Measurements from ENCODE around the gene CYP26B1. TPM values are rescaled to one million over a fixed set of nuclear protein-coding genes. Genes with fewer than 3 reads are reported as not detected.

The CYP26B1 gene
- total RNA-seq, 1 experiment from 2014 or later: 0.05 TPM

- DNase-seq (ENCODE audit: low read depth): no peak
Observed at GRCh38 chr2:72155737-72156136, 8.1 kb upstream of the CYP26B1 start.

- no peak for DNase-seq (ENCODE audit: low read depth)
Observed at GRCh38 chr2:72155151-72155550, 7.5 kb upstream of the CYP26B1 start.

- no peak for DNase-seq (ENCODE audit: low read depth)
Observed at GRCh38 chr2:72154386-72154975, 6.8 kb upstream of the CYP26B1 start.

- DNase-seq (ENCODE audit: low read depth): no peak
Observed at GRCh38 chr2:72153924-72154323, 6.3 kb upstream of the CYP26B1 start.

- DNase-seq (ENCODE audit: low read depth): no peak
Observed at GRCh38 chr2:72153026-72153791, 5.5 kb upstream of the CYP26B1 start.

GRCh38 chr2:72150861-72151356, 3.2 kb upstream of the CYP26B1 start:
- no peak for DNase-seq (ENCODE audit: low read depth)

- DNase-seq (ENCODE audit: low read depth): peak; percentile 69
Observed at GRCh38 chr2:72150157-72150860, 2.6 kb upstream of the CYP26B1 start.

- DNase-seq (ENCODE audit: low read depth): no peak
Observed at GRCh38 chr2:72149556-72150156, 2.0 kb upstream of the CYP26B1 start.

- no peak for DNase-seq (ENCODE audit: low read depth)
Observed at GRCh38 chr2:72148837-72149555, 1.3 kb upstream of the CYP26B1 start.

- no peak for DNase-seq (ENCODE audit: low read depth)
Observed at GRCh38 chr2:72148003-72148836, 558 bp upstream of the CYP26B1 start.

GRCh38 chr2:72146347-72147302, 1.0 kb downstream of the CYP26B1 start:
- no peak for DNase-seq (ENCODE audit: low read depth)

GRCh38 chr2:72145658-72146329, 1.9 kb downstream of the CYP26B1 start:
- DNase-seq (ENCODE audit: low read depth): no peak

- no peak for DNase-seq (ENCODE audit: low read depth)
Observed at GRCh38 chr2:72145289-72145657, 2.4 kb downstream of the CYP26B1 start.

GRCh38 chr2:72144632-72145288, 2.9 kb downstream of the CYP26B1 start:
- no peak for DNase-seq (ENCODE audit: low read depth)

- no peak for DNase-seq (ENCODE audit: low read depth)
Observed at GRCh38 chr2:72144274-72144631, 3.4 kb downstream of the CYP26B1 start.

GRCh38 chr2:72143441-72144273, 4.0 kb downstream of the CYP26B1 start:
- DNase-seq (ENCODE audit: low read depth): no peak
